Vagina (tissue), 2 donors: ENCODE data around the gene ZMYM5. TPM values are rescaled to one million over a fixed set of nuclear protein-coding genes. Genes with fewer than 3 reads are reported as not detected.
"Not testable (repeated sequence)": the region's sequence is repeated elsewhere in the genome, so short reads cannot be mapped to it uniquely, and the experiment has no call there.

ENCODE experiments used
- DNase-seq, 2 donors: peaks; one replicate each; pipeline ENCODE4 v3.0.0-alpha.2; 2017; ENCODE audit errors: extremely low spot score in 2 of 2
- H3K27ac ChIP-seq: fragments of 200-600 bp; sonication (generic); one replicate; pipeline ENCODE4 v1.5.1; 2019
- H3K27me3 ChIP-seq: fragments of 200-600 bp; sonication (generic); one replicate; pipeline ENCODE4 v1.5.1; 2019
- H3K36me3 ChIP-seq, 2 donors: fragments of 200-600 bp; sonication (generic); one replicate each; pipeline ENCODE4 v1.5.1; 2017 to 2019
- H3K4me1 ChIP-seq: fragments of 200-600 bp; sonication (generic); one replicate; pipeline ENCODE4 v1.5.1; 2019
- H3K4me3 ChIP-seq, 2 donors: fragments of 200-600 bp; sonication (generic); 1 replicate in 1 of 2; 2 replicates in 1 of 2; pipeline ENCODE4 v1.5.1; 2016 to 2019
- H3K9me3 ChIP-seq: fragments of 200-600 bp; sonication (generic); one replicate; pipeline ENCODE4 v1.5.1; 2019
- CTCF ChIP-seq, 3 experiments: fragments of 450-650 bp in 2 of 3; fragments of 200-600 bp in 1 of 3; sonication (generic) in 1 of 3; IDR thresholded peaks; one replicate each; pipeline ENCODE4 v1.5.1; 2017 to 2019; ENCODE audit warnings: antibody characterized with exemption in 3 of 3, mild to moderate bottlenecking in 2 of 3, moderate library complexity in 2 of 3
- POLR2A ChIP-seq, 2 donors: fragments of 450-650 bp; IDR thresholded peaks; one replicate each; pipeline ENCODE4 v1.6.1; 2017; ENCODE audit warnings: antibody characterized with exemption in 2 of 2, mild to moderate bottlenecking in 2 of 2, moderate library complexity in 2 of 2
- POLR2AphosphoS5 ChIP-seq, 2 donors: sonication (generic); formaldehyde crosslinking; IDR thresholded peaks; one replicate each; pipeline ENCODE4 v1.9.0; 2017; ENCODE audit warnings: antibody characterized with exemption in 2 of 2, mild to moderate bottlenecking in 2 of 2, low read depth in 1 of 2; ENCODE audit not compliant: insufficient read depth in 1 of 2
- intact Hi-C: fragments of 100-400 bp; cut with DNase I; formaldehyde crosslinking; loops from one replicate; pipeline ENCODE4 v1.15.1; 2023
- total RNA-seq: library from RNA; depleted of rRNA; stranded (reverse); fragments of >200 nt; gene quantifications from one replicate; pipeline ENCODE4 v1.2.3, GENCODE V29; 2016

Gene ZMYM5
- total RNA-seq, 1 donor from 2014 or later, result 20.9 TPM

GRCh38 chr13:19822673-19823072 lies 40.8 kb downstream of the ZMYM5 start:
- intact Hi-C loops, result no loop called here
- Histone ChIP-seq H3K27ac (no peak overlapping the region), H3K4me3 (no peak overlapping the region), H3K4me1 (peaks cover 3% of the 10 kb centered on the region), H3K36me3 (peaks cover 0 to 13% of the 10 kb centered on the region in 2 donors), H3K27me3 (no peaks in the 10 kb centered on the region), H3K9me3 (no peaks in the 10 kb centered on the region)
- no peak for DNase-seq
- no peak for TF ChIP-seq CTCF (IDR thresholded peaks at IDR 0.05)
- no peak for TF ChIP-seq POLR2A (IDR thresholded peaks at IDR 0.05)
- no peak for TF ChIP-seq POLR2AphosphoS5 (IDR thresholded peaks at IDR 0.05; ENCODE audit: insufficient read depth in 1 of 2, low read depth in 1 of 2)

GRCh38 chr13:19818223-19818842 lies 45.1 kb downstream of the ZMYM5 start:
- H3K4me3 ChIP-seq, result no peak overlapping the region
- intact Hi-C loops, result no loop called here
- H3K4me1 ChIP-seq, result peaks cover 3% of the 10 kb centered on the region
- H3K9me3 ChIP-seq, result no peaks in the 10 kb centered on the region
- no peak for DNase-seq
- no peak for TF ChIP-seq CTCF (IDR thresholded peaks at IDR 0.05)
- TF ChIP-seq POLR2AphosphoS5 (IDR thresholded peaks at IDR 0.05; ENCODE audit: insufficient read depth in 1 of 2, low read depth in 1 of 2), result no peak
- TF ChIP-seq POLR2A (IDR thresholded peaks at IDR 0.05), result no peak
- no peak overlapping the region for H3K27ac ChIP-seq
- no peaks in the 10 kb centered on the region for H3K27me3 ChIP-seq
- H3K36me3 ChIP-seq, result peaks cover 0 to 18% of the 10 kb centered on the region in 2 donors

GRCh38 chr13:19817510-19818158 lies 45.8 kb downstream of the ZMYM5 start:
- Histone ChIP-seq H3K4me3 (no peak overlapping the region), H3K27ac (no peak overlapping the region), H3K9me3 (no peaks in the 10 kb centered on the region), H3K36me3 (peaks cover 0 to 18% of the 10 kb centered on the region in 2 donors), H3K27me3 (no peaks in the 10 kb centered on the region), H3K4me1 (peaks cover under 1% of the 10 kb centered on the region)
- intact Hi-C loops, result no loop called here
- TF ChIP-seq CTCF (IDR thresholded peaks at IDR 0.05) (no peak), POLR2A (IDR thresholded peaks at IDR 0.05) (no peak), POLR2AphosphoS5 (IDR thresholded peaks at IDR 0.05; ENCODE audit: insufficient read depth in 1 of 2, low read depth in 1 of 2) (no peak)
- DNase-seq, result no peak

GRCh38 chr13:19817106-19817505 lies 46.3 kb downstream of the ZMYM5 start:
- Histone ChIP-seq H3K4me3 (no peak overlapping the region), H3K9me3 (no peaks in the 10 kb centered on the region), H3K4me1 (no peaks in the 10 kb centered on the region), H3K27me3 (no peaks in the 10 kb centered on the region), H3K36me3 (peaks cover 0 to 13% of the 10 kb centered on the region in 2 donors), H3K27ac (no peak overlapping the region)
- no peak for DNase-seq
- no peak for TF ChIP-seq CTCF (IDR thresholded peaks at IDR 0.05)
- TF ChIP-seq POLR2A (IDR thresholded peaks at IDR 0.05), result no peak
- TF ChIP-seq POLR2AphosphoS5 (IDR thresholded peaks at IDR 0.05; ENCODE audit: insufficient read depth in 1 of 2, low read depth in 1 of 2), result no peak
- intact Hi-C loops, result no loop called here

GRCh38 chr13:19815842-19816241 lies 47.6 kb downstream of the ZMYM5 start:
- intact Hi-C loops, H3K27ac ChIP-seq, DNase-seq, H3K9me3 ChIP-seq, H3K4me3 ChIP-seq, H3K27me3 ChIP-seq, H3K36me3 ChIP-seq, H3K4me1 ChIP-seq: not testable (repeated sequence)
